NCI-H187 (cell line): ENCODE results near the gene SCFD1.
"Not testable (repeated sequence)": the region's sequence is repeated elsewhere in the genome, so short reads cannot be mapped to it uniquely, and the experiment has no call there.

Experiments
- DNase-seq, 2 experiments: peaks; one replicate each; lab custom pipeline; 2025; lab: John Stamatoyannopoulos, UW

Gene SCFD1

GRCh38 chr14:30621940-30622830, at the start of gene SCFD1:
Gene SCFD1, plus strand, starts transcription at chr14:30622319. Its CDS starts 20 bp downstream, at chr14:30622339.
- DNase-seq: peak; percentile 94 to 97

- DNase-seq: no peak
Measured at GRCh38 chr14:30572771-30573170, 49.3 kb upstream of the SCFD1 start.

- DNase-seq: no peak
Measured at GRCh38 chr14:30573226-30573814, 48.8 kb upstream of the SCFD1 start.

- no peak for DNase-seq
Measured at GRCh38 chr14:30573966-30574365, 48.2 kb upstream of the SCFD1 start.

GRCh38 chr14:30574777-30575176, 47.3 kb upstream of the SCFD1 start:
- not testable (repeated sequence) for DNase-seq

- not testable (repeated sequence) for DNase-seq
Measured at GRCh38 chr14:30576333-30576732, 45.8 kb upstream of the SCFD1 start.

GRCh38 chr14:30580616-30581282, 41.4 kb upstream of the SCFD1 start:
- no peak for DNase-seq

- no peak for DNase-seq
Measured at GRCh38 chr14:30581283-30581625, 40.9 kb upstream of the SCFD1 start.

- no peak for DNase-seq
Measured at GRCh38 chr14:30582376-30582775, 39.7 kb upstream of the SCFD1 start.

- no peak for DNase-seq
Measured at GRCh38 chr14:30584058-30584630, 38.0 kb upstream of the SCFD1 start.

GRCh38 chr14:30585204-30585603, 36.9 kb upstream of the SCFD1 start:
- no peak for DNase-seq

- no peak for DNase-seq
Measured at GRCh38 chr14:30587141-30587540, 35.0 kb upstream of the SCFD1 start.

- DNase-seq: no peak
Measured at GRCh38 chr14:30588873-30589272, 33.2 kb upstream of the SCFD1 start.

GRCh38 chr14:30596935-30597334, 25.2 kb upstream of the SCFD1 start:
- no peak for DNase-seq

GRCh38 chr14:30597504-30597903, 24.6 kb upstream of the SCFD1 start:
- DNase-seq: no peak

GRCh38 chr14:30600922-30601918, 20.9 kb upstream of the SCFD1 start:
- no peak for DNase-seq

GRCh38 chr14:30603402-30603801, 18.7 kb upstream of the SCFD1 start:
- no peak for DNase-seq

GRCh38 chr14:30604696-30605095, 17.4 kb upstream of the SCFD1 start:
- not testable (repeated sequence) for DNase-seq

GRCh38 chr14:30607156-30607780, 14.9 kb upstream of the SCFD1 start:
- DNase-seq: no peak

- no peak for DNase-seq
Measured at GRCh38 chr14:30608533-30609006, 13.5 kb upstream of the SCFD1 start.
